C4-2B (cell line): ENCODE data around the gene ZNF423.

Experiments
- H3K27ac ChIP-seq: fragments of 450-650 bp; 2 replicates; pipeline ENCODE4 v1.5.1; 2017
- ZFX ChIP-seq: fragments of 450-650 bp; IDR thresholded peaks from 2 replicates; pipeline ENCODE4 v1.6.1; 2017
- TF ChIP-seq, protein P1 (sequence below): fragments of 450-650 bp; conservative IDR thresholded peaks from 2 replicates; pipeline ENCODE4 v1.5.1; 2017; ENCODE audit warnings: mild to moderate bottlenecking

Gene ZNF423

DNA sequence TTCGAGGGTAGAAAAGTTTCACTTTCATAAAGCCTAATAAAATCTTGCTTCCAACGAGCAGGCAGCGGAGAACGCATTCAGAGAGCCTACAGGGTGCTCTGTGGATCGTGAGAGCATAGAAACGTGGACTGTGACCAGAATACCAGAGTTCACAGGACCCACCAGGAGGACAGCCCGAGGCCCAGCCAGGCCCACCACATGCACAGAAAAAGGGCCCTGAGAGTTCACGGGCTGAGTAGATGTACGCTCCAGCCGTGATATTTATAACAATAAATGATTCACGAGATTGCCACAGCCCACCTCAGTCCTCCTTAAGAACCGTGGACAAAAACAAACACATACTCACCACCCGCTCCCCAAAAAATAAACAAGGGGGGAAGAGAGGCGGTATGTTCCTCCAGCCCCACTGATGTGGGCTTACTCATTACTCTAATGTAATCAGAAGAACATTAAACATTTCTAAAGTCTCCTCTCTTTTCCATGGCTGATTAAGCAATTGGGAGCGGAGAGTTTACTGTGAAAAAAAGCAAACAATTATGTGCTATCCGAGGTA, 275.1 kb downstream of the ZNF423 start:
- no peak for TF ChIP-seq ZFX
- TF ChIP-seq, protein P1, sequence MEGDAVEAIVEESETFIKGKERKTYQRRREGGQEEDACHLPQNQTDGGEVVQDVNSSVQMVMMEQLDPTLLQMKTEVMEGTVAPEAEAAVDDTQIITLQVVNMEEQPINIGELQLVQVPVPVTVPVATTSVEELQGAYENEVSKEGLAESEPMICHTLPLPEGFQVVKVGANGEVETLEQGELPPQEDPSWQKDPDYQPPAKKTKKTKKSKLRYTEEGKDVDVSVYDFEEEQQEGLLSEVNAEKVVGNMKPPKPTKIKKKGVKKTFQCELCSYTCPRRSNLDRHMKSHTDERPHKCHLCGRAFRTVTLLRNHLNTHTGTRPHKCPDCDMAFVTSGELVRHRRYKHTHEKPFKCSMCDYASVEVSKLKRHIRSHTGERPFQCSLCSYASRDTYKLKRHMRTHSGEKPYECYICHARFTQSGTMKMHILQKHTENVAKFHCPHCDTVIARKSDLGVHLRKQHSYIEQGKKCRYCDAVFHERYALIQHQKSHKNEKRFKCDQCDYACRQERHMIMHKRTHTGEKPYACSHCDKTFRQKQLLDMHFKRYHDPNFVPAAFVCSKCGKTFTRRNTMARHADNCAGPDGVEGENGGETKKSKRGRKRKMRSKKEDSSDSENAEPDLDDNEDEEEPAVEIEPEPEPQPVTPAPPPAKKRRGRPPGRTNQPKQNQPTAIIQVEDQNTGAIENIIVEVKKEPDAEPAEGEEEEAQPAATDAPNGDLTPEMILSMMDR: no peak
- no peak overlapping the region for H3K27ac ChIP-seq

DNA sequence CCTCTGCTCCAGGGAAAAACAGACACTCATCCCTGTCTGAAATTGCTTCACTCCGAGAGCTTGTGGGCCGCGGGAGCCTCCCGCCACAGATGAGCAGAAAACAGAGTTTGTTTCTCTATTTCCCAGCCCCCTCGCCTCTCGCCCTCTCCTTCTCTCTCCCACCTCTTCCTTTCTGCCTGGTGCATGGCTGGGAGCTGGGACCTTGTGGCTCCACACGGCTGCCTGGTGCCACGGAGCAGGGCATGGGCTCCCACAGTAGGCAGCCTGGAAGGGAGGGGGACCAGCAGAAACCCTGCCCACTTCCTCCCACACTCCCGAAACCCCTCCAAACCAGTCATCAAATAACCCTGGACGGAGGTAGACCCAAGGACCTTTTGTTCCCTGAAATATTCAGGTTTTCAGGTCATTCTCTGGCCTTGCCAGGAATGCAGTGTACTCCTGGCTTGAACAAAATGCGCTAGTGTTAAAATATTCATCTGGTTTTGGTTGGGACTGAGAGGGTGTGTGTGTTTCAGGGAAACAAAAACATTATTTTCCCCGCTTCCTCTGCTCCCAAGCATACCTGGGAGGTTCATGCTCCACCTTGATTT, 277.4 kb downstream of the ZNF423 start:
- H3K27ac ChIP-seq: no peak overlapping the region
- TF ChIP-seq, protein P1: no peak
- TF ChIP-seq ZFX: no peak

DNA sequence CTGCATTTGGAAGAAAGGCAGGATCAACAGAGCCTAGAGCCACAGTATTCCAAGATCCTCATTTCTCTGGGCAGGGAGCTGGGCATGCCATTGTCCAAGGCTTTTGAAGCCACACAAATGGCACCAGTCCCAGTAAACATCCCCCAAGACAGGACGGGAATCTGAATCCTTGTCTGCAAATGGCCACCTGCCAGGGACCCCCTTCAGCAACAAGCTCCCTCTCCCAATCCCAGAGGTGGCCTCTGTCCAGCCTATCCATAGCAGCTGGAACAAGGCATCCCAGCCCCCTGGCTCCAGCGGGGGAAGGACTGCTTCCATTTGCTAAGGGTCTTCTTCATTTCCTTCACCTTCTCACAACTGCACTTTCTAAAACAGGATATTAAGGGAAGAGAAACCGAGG, 277.9 kb downstream of the ZNF423 start:
- no peak overlapping the region for H3K27ac ChIP-seq
- no peak for TF ChIP-seq ZFX
- TF ChIP-seq, protein P1: no peak

DNA sequence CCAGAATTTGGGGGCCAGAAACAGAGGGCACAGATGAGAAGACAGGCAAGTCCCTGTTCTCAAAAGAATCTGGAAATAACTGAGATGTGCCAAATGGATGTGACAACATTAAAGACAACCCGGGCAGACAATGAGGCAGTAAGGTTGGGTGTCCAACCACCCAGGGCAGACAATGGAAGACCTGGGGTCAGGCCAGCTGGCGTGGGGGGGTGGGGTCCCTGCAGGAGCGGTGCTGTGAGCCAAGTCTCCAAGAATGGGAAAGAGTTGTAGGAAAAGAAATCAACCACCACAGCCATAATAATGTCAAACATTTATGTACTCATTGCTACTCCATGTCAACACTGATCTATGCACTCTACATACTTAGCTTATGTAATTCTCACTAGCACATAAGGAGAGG, 279.0 kb downstream of the ZNF423 start:
- TF ChIP-seq, protein P1: no peak
- TF ChIP-seq ZFX: no peak
- no peak overlapping the region for H3K27ac ChIP-seq

DNA sequence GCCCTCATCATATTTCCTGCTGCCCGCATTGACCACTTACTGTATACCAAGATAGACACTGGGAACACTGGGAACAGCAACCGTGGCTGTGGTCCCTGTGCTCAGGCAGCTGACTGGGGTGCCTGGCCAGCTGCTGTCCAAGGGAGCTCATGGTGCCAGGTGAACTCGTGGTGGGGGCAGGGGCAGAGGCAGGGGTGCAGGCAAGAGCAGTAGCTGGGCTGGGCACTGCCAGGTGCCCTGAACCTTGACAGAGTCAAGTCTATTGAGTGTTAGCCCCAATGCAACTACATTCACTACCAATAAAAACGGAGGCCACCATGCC, 279.8 kb downstream of the ZNF423 start:
- H3K27ac ChIP-seq: no peak overlapping the region
- TF ChIP-seq, protein P1: no peak
- no peak for TF ChIP-seq ZFX

DNA sequence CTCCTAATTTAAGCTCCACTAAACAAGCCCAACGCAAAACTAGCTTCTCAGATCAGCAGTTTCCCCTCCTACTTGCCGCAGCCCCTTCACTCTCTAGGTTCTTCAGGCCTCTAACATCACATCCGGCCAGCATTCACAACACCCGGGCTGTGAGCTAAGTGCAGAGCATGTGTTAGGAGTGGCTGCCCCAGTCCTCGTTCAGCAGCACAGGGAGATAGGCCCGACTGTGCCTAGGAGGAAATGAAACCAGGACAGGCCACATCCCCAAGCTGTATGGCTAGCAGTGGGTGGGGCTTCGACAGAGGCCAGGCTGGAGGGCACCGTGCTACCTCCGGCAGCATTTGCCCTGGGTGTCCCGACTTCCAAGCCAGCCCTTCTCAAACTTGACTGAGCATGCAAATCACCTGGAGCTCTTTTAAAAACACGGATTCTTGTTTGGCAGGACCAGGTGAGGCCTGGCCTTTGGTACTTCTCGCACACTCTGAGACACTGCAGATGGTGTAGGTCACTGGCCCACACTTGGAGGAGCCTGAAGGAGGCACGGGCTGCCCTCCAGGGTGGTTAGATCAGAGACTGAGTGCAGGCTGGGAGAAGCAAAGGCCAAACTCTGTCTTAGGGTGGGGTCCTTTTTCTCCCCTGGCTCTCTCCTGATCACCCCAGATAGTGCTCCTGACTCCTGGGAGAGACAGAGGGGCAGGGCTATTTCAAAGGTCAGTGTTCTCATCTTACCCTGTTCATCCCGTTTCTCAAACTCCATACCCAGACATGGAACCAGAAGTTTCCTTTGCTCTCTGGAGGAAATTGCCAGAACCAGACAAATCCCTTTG, 280.4 kb downstream of the ZNF423 start:
- no peak for TF ChIP-seq ZFX
- TF ChIP-seq, protein P1: no peak
- H3K27ac ChIP-seq: no peak overlapping the region

DNA sequence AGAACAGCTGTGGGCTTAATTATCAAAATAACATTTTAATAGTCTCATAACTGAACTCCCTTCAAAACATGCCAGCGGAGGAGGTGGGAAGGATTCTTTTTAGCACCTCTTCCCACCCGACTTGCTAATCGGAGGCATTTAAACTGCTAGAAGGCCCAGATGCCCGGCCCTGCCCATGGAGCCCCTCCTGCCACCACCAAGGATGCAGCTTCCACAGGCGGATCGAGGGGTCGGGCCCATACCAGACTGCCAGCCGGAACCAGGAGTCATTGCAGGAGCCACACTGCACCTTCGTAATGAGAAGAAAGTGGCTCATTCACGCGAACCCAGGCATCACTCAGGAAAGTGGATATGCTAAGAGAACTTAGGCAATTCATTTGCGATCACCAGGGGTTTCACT, 281.1 kb downstream of the ZNF423 start:
- no peak overlapping the region for H3K27ac ChIP-seq

More for the DNA sequence above, 281.1 kb downstream of the ZNF423 start:
- TF ChIP-seq ZFX: no peak
- TF ChIP-seq, protein P1: no peak
